HG03280 (cell line): ENCODE data around the gene ZDHHC8.
"Not testable (repeated sequence)": the region's sequence is repeated elsewhere in the genome, so short reads cannot be mapped to it uniquely, and the experiment has no call there.

Experiments used
- ATAC-seq: cut with Tn5 transposase; IDR thresholded peaks from one replicate; pipeline ENCODE4 v1.9.1; 2021; ENCODE audit warnings: mild to moderate bottlenecking, moderate library complexity; ENCODE audit not compliant: unreplicated experiment

The ZDHHC8 gene

GRCh38 chr22:20157430-20158183, 26.0 kb downstream of the ZDHHC8 start:
- no peak for ATAC-seq

DNA sequence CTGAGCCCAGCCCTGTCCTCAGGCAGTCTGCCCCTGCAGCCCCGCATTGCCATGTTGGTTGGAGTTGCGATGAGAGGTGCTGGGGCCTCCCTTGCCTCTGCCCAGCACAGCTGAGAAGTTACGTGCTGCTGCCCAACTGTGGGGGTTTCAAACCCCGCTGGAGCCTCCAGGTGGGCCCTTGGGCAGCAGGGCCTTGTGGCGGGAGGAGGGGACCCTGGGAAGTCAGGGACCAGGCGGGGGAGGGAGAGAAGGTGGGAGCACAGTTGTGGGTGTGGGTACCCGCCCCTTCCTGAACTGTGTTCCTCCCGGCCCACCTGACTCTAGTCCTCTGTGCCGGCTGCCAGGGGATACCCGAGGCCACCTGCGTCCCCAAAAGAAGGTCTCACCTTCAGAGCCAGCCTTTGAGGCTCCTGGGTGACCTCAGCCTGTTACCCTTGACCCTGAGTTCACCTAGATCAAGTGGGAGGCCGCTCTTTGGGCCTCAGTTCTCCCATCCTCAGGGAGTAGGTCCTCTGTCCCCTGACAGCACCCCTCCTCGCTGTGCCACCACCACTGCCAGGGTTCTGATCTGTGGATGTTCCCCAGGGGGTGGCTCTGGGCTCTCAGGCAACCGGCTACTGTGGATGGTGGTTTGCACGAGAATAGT, 26.9 kb downstream of the ZDHHC8 start:
- ATAC-seq, result no peak

- no peak for ATAC-seq
These were observed 27.5 kb downstream of the ZDHHC8 start for GRCh38 chr22:20159076-20159475.

DNA sequence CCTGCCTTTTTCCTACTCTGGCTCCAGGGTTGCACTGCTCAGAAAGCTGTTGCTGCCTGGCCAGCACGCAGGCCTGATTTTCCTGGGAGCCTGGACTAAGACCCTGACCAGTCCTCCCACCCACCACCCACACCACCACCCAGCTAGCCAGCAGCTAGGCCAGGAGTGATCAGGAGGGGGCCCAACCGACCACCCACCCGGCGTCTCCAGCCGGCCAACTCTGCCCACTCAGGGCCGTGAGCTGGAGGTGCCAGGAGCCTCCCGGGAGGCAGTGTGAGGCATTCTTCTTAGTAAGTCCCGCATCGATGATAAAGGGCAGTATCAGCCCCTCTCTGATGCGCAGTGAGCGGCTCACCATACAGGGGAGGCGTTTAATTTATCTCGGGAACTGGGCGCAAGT, 27.9 kb downstream of the ZDHHC8 start:
- not testable (repeated sequence) for ATAC-seq

DNA sequence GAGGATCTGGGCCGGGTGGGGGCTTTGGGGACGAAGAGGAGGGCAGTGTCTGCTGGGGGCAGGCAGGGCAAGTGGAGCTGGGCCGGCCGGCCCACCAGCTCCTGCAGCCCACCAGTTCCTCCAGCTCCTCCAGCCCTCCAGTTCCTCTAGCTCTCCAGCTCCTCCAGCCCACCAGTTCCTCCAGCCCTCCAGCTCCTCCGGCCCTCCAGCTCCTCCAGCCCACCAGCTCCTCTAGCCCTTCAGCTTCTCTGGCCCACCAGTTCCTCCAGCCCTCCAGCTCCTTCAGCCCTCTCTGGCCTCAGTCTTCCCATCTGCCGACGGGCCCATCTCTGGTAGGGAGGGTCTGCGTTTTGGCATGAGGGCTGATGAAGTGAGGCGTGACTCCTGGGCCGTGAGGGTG, 28.4 kb downstream of the ZDHHC8 start:
- ATAC-seq, result no peak

DNA sequence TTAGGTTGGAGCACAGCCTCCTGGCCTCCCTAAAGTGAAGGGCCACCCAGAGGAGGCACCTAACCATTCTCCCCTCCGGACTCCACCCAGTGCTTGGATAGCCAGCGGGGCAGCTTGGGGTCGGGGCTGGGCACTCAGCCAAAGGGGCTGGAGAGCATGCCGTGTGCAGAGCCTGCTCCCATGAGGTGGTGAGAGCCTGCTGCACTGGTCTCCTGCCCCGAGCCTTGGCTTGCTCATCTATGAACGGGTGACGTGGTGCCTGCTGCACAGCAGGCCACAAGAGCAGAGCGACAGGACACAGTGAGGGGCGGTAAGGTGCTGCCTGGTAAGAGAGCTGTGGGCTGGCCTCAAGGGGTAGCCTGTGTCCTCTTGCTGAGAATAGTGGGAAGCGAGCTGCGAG, 33.3 kb downstream of the ZDHHC8 start:
- no peak for ATAC-seq

DNA sequence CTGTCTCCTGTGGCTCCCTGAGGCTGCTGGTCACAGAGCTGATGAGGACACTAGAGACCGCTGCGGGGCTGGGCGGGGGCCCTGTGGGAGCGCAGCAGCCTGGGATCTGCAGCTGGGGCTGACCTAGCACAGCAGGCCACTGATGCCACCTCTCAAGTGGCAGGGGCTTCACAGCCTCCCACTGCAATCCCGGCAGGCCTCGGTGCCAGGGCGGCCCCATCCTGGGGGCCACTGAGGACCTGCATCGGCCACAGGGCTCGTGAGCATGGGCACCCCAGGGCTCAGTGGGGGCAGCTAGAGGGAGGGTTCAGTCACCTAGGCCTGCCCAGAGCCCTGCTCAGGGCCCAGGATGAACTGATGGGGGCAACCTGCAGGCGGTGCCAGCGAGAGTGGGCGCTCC, 33.8 kb downstream of the ZDHHC8 start:
- no peak for ATAC-seq

DNA sequence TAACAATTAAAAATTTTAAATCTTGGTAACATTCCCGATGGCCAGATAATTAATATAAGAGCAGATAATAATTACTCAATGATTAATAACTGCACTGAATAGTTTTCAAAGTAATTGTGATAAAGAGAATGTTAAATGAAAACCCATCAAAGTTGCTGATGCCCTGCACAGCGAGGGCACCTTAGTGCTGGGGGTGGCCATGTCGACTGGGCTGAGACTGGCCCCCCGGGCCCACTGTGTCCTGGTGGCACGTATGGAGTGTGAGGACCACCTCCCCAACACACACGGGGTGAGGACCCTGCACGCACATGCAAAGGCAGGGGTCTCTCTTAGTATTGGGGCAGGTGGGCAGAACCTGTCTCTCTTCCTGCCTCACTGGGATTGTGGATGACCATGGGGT, 34.3 kb downstream of the ZDHHC8 start:
- no peak for ATAC-seq

DNA sequence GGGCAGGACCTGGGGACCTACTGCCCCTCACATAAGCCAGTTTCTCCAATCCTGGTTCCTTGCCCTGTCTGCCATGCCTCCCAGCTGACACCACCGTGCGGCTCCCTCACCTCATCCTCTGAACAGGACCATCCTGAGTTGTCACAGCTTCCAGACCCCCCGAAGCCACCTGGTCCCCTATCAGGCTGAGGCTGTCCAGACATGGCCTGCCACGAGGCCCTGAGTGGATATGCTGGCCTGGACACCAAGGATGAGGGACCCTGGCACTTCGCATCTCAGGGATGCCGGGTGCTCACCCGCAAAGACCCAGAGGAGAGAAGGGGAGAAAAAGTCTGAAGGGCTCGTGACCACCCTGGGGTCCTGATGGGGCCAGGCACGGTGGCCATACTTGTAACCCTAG, 35.1 kb downstream of the ZDHHC8 start:
- no peak for ATAC-seq

DNA sequence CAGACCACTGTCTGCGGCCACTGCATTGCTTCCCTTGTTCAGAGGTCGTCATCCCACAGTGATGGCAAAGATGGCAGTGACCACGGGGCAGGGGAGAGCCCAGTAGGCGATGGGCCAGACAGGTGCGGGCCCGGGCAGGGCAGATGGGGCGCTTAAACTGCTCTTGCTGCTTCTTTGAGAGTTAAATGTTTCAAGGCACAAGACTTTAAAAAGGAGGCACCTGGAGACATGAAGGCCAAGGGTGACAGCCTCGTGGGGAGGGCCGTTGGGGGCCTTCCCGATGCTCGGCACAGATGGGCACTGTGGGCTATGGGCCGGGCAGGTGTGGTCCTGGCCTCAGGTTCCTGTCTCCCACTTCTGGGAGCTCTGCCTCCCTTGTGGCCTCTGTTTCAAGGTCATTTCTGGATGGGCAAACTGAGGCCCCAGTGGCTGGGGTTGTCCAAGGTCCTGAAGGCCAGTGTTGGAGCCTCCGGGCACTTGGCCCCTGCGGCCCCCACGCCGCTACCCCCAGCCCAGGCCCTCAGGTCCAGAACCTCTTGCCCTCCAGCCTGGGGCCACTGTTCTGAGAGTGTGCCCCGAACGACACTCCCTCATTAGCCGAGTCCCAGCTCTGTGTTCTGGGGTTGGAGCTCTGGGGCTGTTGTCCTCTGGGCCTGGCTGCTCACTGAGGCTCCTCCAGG, 36.2 kb downstream of the ZDHHC8 start:
- ATAC-seq, result no peak

DNA sequence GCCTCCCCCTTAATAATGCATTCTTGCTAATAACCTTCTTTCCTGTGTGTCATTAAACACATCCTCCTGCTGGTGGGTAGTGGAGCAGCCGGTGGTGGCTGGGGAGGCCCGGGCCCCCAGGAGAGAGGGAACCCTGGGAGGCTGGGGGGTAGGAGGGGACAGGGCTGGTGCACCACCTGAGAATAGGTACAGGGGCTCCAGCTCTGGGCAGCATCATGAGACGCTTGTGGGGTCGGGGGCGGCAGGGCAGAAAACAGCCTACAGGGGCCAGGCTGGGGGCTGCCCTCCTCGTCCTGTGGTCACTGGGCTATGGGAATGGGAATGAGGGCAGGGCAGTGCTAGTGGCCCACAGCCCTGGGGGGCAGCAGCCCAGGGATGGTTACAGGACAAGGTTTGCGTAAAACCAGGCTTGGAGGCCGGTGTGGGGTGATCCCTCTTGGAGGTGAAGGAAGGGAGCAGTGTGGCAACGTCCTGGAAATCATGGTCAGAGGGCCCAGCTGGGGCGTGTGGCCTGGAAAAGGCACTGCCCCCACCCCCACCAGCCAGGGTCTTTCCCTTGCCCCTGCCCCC, 37.7 kb downstream of the ZDHHC8 start:
- ATAC-seq, result no peak

GRCh38 chr22:20170170-20170569, 38.6 kb downstream of the ZDHHC8 start:
- no peak for ATAC-seq

DNA sequence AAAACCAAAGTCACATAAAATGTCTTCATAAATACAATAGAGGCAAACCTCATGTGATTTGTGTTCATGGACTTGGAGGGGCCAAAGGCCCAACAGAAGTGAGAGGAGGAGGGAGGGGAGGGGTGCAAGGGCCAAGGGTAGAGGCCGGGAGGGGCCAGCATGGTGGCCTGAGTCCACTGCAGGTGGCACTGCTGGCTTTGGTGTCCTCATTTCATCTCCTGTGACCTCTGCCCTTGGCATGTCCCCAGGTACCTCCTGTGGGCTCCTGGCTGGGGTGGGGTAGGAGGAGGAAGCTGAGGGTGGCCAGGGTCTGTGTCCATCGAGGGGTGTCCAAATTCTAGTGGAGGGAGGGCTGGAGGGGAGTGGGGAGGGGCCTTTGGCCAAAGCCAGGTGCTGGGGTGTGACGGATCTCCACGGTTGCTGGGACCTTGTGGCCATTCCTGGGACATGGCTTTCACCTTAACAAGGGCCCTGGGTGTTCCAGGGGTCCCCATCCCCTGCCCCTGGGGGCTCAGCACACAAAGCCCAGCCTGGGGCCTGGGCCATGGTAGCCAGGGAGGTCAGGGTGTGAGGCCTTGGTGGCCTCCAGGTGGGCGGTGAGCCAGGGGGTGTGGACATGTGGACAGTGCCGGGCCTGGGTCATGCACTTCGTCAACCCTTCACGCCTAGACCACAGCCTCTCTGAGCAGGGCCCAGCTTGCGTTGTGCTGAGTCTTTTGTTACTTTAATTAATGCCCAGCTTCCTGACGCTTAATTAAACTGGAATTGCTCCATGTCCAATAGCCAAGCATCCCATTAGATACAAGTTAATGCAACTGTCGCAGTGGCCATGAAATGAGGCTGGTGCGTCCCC, 39.9 kb downstream of the ZDHHC8 start:
- ATAC-seq, result no peak

DNA sequence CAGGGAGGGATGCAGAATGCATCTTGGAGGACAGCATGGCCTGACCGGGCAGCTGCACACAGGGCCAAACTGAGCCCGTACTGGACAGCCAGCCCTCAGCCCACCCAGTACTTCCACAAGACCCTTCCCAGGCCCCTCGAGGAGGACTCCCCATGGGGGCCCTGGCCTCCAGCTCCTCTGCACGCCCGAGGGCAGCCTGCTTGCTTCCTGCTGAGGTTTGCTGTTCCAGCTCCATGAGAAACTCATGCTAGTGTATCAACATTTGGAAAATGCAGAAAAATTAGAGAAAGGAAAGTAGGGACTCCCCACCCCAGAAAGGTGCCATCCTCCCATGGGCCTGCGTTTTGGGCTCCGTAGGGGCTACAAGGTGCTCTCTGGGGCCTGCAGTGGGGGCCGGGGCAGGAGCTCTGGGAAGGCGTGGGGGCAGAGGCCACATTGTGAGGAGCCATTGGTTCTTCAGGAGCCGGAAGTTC, 40.6 kb downstream of the ZDHHC8 start:
- no peak for ATAC-seq

- ATAC-seq, result no peak
These were observed 41.6 kb downstream of the ZDHHC8 start for GRCh38 chr22:20173246-20173645.

GRCh38 chr22:20173772-20174171, 42.2 kb downstream of the ZDHHC8 start:
- no peak for ATAC-seq

DNA sequence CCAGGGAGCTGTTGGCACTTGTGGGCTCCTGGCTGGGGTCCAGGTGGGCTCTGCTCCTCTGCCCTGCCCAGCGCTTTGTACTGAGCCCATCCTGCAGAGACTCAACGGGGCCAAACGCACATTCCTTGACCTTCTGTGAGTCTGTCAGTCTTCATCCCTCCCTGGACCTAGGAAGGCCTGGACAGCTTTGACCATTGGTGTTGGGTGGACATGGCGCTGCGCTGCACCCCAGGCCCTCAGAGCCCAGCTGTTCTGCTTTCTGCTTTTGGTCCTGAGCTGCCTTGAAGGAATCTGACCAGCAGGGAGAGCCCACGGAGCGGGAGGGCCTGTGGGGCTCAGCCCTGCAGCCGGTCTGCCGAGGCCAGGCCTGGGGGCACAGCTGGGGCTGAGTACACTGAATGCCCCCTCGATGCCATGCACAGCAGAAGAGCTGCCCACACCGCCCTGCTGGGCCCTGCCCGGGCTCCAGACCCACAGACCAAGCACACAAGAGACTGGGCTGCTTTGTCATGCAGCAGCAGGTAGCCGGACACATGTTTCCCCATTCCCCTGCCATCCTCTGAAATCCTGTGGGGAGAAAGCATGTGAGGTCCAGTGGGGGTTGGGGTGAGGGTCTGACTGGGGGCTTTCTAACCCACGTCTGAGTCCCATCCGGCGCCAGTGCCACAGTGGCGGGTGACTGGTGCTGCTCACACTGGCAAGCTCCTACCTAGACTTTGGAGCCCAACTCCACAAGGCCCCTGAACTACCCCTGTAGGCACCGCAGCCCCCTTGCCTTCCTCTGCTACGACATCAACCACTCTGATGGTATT, 43.4 kb downstream of the ZDHHC8 start:
- ATAC-seq, result no peak

DNA sequence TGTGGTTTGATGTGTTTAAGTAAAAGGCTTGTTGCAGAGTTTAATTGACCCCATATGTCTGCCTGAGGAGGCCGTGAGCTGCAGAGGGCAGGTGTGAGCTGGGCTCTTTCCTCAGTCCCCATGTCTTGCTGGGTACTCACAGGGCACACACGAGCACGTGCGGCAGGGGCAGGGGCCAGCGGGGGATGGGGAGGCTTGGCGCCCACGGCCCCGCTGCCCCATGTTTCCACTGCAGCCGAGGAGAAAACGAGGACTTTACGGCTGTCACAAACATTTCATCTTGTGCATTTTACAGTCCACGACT, 43.9 kb downstream of the ZDHHC8 start:
- no peak for ATAC-seq

GRCh38 chr22:20176421-20177085, 44.9 kb downstream of the ZDHHC8 start:
- no peak for ATAC-seq
